ENCODE data around the gene ESYT1.

Gene ESYT1

GRCh38 chr12:56104815-56105608, 23.1 kb upstream of the ESYT1 start:
- H3K36me3 ChIP-seq (ENCODE audit: control insufficient read depth, insufficient read depth, low read length) = peaks cover 13% of the 10 kb centered on the region
- DNase-seq (ENCODE audit: extremely low read depth, insufficient read length) = no peak
- no peaks in the 10 kb centered on the region for H3K27me3 ChIP-seq (replicated peaks; ENCODE audit: control insufficient read depth, insufficient read depth, low read length)
- H3K4me3 ChIP-seq (replicated peaks; ENCODE audit: low read depth, low read length) = peak overlapping the region; percentile 92
- TF ChIP-seq, protein P1, sequence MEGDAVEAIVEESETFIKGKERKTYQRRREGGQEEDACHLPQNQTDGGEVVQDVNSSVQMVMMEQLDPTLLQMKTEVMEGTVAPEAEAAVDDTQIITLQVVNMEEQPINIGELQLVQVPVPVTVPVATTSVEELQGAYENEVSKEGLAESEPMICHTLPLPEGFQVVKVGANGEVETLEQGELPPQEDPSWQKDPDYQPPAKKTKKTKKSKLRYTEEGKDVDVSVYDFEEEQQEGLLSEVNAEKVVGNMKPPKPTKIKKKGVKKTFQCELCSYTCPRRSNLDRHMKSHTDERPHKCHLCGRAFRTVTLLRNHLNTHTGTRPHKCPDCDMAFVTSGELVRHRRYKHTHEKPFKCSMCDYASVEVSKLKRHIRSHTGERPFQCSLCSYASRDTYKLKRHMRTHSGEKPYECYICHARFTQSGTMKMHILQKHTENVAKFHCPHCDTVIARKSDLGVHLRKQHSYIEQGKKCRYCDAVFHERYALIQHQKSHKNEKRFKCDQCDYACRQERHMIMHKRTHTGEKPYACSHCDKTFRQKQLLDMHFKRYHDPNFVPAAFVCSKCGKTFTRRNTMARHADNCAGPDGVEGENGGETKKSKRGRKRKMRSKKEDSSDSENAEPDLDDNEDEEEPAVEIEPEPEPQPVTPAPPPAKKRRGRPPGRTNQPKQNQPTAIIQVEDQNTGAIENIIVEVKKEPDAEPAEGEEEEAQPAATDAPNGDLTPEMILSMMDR (IDR thresholded peaks at IDR 0.05; ENCODE audit: insufficient read depth, low read length, poor library complexity, severe bottlenecking) = peak; percentile 13

DNA sequence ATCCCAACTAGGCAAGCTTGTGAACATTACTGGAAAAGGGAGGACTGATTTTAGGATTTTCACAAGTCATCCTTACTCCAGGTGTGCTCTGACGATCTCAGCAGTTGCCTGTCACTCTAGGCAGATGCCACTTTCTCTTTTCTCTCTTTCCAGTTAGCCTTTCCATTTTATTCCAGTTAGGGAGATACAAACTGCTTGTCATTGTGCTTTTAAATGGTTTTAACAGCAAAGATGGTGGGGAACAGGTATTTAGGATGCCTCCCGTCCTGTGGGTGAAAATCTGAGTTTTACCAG, 22.5 kb upstream of the ESYT1 start:
- TF ChIP-seq, protein P1 (IDR thresholded peaks at IDR 0.05; ENCODE audit: insufficient read depth, low read length, poor library complexity, severe bottlenecking) = no peak
- H3K4me3 ChIP-seq (replicated peaks; ENCODE audit: low read depth, low read length) = peak overlapping the region; percentile 92
- no peak for DNase-seq (ENCODE audit: extremely low read depth, insufficient read length)
- peaks cover 16% of the 10 kb centered on the region for H3K36me3 ChIP-seq (ENCODE audit: control insufficient read depth, insufficient read depth, low read length)
- H3K27me3 ChIP-seq (replicated peaks; ENCODE audit: control insufficient read depth, insufficient read depth, low read length) = no peaks in the 10 kb centered on the region

DNA sequence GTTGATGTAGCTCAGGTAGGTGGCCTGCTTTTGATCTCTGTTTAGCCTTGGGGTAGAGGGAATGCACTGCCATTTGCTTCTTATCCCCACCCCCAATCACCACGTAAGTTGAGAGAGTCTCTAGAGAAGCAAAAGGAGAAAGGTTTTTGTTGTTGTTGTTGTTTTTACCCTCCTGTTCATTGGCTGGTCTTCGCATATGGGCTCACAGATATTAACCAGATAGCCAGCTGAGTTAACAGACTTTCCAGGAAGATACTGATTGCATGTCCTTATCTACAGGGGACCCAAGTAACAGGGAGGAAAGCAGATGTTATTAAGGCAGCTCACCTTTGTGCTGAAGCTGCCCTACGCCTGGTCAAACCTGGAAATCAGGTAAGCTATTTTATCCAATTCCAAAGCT, 20.8 kb upstream of the ESYT1 start:
- peaks cover 23% of the 10 kb centered on the region for H3K36me3 ChIP-seq (ENCODE audit: control insufficient read depth, insufficient read depth, low read length)
- H3K4me3 ChIP-seq (replicated peaks; ENCODE audit: low read depth, low read length) = no peak overlapping the region
- H3K27me3 ChIP-seq (replicated peaks; ENCODE audit: control insufficient read depth, insufficient read depth, low read length) = no peaks in the 10 kb centered on the region
- no peak for DNase-seq (ENCODE audit: extremely low read depth, insufficient read length)
- TF ChIP-seq, protein P1 (IDR thresholded peaks at IDR 0.05; ENCODE audit: insufficient read depth, low read length, poor library complexity, severe bottlenecking) = no peak

DNA sequence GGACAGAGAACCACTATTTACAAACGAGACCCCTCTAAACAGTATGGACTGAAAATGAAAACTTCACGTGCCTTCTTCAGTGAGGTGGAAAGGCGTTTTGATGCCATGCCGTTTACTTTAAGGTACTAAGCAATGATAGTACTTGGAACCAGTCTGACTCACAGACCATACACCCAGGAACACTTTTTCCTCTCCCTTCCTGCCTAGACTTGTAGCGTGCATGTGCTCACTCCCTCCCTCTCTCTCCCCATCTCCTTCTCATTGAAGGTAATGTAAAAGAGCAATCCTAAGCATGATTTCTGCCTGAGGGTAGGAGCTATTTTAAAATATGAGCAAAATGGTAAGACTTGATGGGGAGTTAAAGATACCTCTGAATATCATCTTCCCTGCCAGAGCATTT, 17.5 kb upstream of the ESYT1 start:
- TF ChIP-seq, protein P1 (IDR thresholded peaks at IDR 0.05; ENCODE audit: insufficient read depth, low read length, poor library complexity, severe bottlenecking) = no peak
- no peaks in the 10 kb centered on the region for H3K27me3 ChIP-seq (replicated peaks; ENCODE audit: control insufficient read depth, insufficient read depth, low read length)
- DNase-seq (ENCODE audit: extremely low read depth, insufficient read length) = no peak
- H3K4me3 ChIP-seq (replicated peaks; ENCODE audit: low read depth, low read length) = no peak overlapping the region
- peaks cover 24% of the 10 kb centered on the region for H3K36me3 ChIP-seq (ENCODE audit: control insufficient read depth, insufficient read depth, low read length)

DNA sequence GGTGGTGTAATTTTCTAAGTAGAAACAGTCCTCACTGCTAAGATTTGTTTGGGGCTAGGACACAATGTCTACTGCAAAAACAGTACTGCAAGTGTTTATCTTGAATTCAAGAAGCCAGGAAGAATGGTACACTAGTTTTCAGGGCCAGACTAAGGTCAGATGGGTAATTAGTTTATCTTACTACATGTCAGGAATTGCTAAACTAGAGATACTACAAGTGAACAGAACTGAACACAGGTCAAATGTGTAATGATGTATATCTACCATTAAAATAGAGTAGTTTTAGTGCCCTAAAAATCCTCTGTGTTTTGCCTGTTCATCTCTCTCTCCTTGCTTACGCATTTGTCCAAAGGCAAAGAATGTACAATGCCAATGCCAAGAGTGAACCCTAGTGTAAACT, 14.0 kb upstream of the ESYT1 start:
- H3K36me3 ChIP-seq (ENCODE audit: control insufficient read depth, insufficient read depth, low read length) = peaks cover 16% of the 10 kb centered on the region
- TF ChIP-seq, protein P1 (IDR thresholded peaks at IDR 0.05; ENCODE audit: insufficient read depth, low read length, poor library complexity, severe bottlenecking) = no peak
- no peak for DNase-seq (ENCODE audit: extremely low read depth, insufficient read length)
- H3K4me3 ChIP-seq (replicated peaks; ENCODE audit: low read depth, low read length) = no peak overlapping the region
- no peaks in the 10 kb centered on the region for H3K27me3 ChIP-seq (replicated peaks; ENCODE audit: control insufficient read depth, insufficient read depth, low read length)

DNA sequence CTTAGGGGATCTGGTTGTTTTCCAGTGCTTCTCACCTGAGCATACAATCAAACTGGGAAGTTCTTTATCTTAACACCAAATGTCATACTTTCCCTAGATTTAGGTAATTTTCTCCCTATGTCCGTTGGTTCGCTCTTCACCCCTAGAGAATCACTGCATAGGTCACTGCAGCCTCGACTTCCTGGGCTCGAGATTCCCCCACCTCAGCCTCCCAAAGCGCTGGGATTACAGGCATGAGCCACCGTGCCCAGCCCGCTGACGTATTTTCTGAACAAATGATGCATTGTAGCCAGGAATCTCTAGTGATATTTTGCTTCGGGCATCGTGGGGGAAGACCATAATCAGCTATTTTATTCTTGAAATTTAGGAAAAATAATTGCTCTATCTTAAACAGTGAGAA, 12.7 kb upstream of the ESYT1 start:
- no peak for DNase-seq (ENCODE audit: extremely low read depth, insufficient read length)
- Histone ChIP-seq H3K4me3 (replicated peaks; ENCODE audit: low read depth, low read length) (peak overlapping the region; percentile 85), H3K36me3 (ENCODE audit: control insufficient read depth, insufficient read depth, low read length) (peaks cover 11% of the 10 kb centered on the region), H3K27me3 (replicated peaks; ENCODE audit: control insufficient read depth, insufficient read depth, low read length) (no peaks in the 10 kb centered on the region)
- TF ChIP-seq, protein P1 (IDR thresholded peaks at IDR 0.05; ENCODE audit: insufficient read depth, low read length, poor library complexity, severe bottlenecking) = no peak

Measured in GM06990 (cell line).